ENCODE data around the gene NOX5.

DNA sequence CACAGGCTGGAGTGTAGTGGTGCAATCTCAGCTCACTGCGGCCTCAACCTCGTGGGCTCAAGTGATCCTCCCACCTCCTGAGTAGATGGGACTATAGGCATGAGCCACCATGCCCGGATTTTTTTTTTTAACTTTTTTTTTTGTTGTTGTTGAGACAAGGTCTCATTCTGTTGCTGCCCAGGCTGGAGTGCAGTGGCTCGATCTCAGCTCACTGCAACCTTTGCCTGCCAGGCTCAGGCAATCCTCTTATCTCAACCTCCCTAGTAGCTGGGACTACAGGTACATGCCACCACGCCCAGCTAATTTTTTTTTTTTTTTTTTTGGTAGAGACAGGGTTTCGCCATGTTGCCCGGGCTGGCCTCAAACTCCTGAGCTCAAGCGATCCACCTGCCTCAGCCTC lies 64.1 kb downstream of the NOX5 start:
- TF ChIP-seq, protein P1, sequence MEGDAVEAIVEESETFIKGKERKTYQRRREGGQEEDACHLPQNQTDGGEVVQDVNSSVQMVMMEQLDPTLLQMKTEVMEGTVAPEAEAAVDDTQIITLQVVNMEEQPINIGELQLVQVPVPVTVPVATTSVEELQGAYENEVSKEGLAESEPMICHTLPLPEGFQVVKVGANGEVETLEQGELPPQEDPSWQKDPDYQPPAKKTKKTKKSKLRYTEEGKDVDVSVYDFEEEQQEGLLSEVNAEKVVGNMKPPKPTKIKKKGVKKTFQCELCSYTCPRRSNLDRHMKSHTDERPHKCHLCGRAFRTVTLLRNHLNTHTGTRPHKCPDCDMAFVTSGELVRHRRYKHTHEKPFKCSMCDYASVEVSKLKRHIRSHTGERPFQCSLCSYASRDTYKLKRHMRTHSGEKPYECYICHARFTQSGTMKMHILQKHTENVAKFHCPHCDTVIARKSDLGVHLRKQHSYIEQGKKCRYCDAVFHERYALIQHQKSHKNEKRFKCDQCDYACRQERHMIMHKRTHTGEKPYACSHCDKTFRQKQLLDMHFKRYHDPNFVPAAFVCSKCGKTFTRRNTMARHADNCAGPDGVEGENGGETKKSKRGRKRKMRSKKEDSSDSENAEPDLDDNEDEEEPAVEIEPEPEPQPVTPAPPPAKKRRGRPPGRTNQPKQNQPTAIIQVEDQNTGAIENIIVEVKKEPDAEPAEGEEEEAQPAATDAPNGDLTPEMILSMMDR (IDR thresholded peaks at IDR 0.05), result no peak
- TF ChIP-seq POLR2A (IDR thresholded peaks at IDR 0.05), result no peak

Data from esophagus squamous epithelium (tissue), 4 donors.